Glutamatergic neuron (in vitro differentiated cells): ENCODE data around the gene KLF3. TPM values are rescaled to one million over a fixed set of nuclear protein-coding genes. Genes with fewer than 3 reads are reported as not detected.

Source experiments
- DNase-seq: peaks from one replicate; pipeline ENCODE4 v3.0.0; 2022
- H3K27ac Mint-ChIP-seq: one replicate; pipeline ENCODE4 v1.8.0; 2020; ENCODE audit warnings: mild to moderate bottlenecking, mixed read lengths, inconsistent platforms; ENCODE audit not compliant: unreplicated experiment
- H3K27me3 Mint-ChIP-seq: one replicate; pipeline ENCODE4 v1.8.0; 2020; ENCODE audit warnings: mild to moderate bottlenecking, moderate library complexity, mixed read lengths, inconsistent platforms; ENCODE audit not compliant: unreplicated experiment
- H3K36me3 Mint-ChIP-seq: one replicate; pipeline ENCODE4 v1.8.0; 2020; ENCODE audit warnings: mild to moderate bottlenecking, mixed read lengths, inconsistent platforms; ENCODE audit not compliant: unreplicated experiment
- H3K4me1 Mint-ChIP-seq: one replicate; pipeline ENCODE4 v1.8.0; 2020; ENCODE audit warnings: mild to moderate bottlenecking, low read depth, mixed read lengths, inconsistent platforms; ENCODE audit not compliant: unreplicated experiment
- H3K4me3 Mint-ChIP-seq: one replicate; pipeline ENCODE4 v1.8.0; 2020; ENCODE audit warnings: mild to moderate bottlenecking, mixed read lengths, inconsistent platforms; ENCODE audit not compliant: unreplicated experiment
- H3K9me3 Mint-ChIP-seq: one replicate; pipeline ENCODE4 v1.8.0; 2020; ENCODE audit warnings: mild to moderate bottlenecking, moderate library complexity, mixed read lengths, inconsistent platforms; ENCODE audit not compliant: unreplicated experiment
- total RNA-seq: library from RNA; stranded (reverse); fragmentation: NEBNext Ultra II Directional; extraction: Animal tissue kit (Norgen Biotek cat#: 25700); gene quantifications from one replicate; pipeline ENCODE4 v1.2.1, GENCODE V29; 2021; ENCODE audit not compliant: unreplicated experiment
- TF ChIP-seq, protein P1 (sequence below): fragments of 200-600 bp; sonication (generic); IDR thresholded peaks from one replicate; pipeline ENCODE4 v1.5.0; 2021; ENCODE audit not compliant: partially characterized antibody, unreplicated experiment

Gene KLF3
- total RNA-seq, 1 donor from 2014 or later, result 38.4 TPM

- TF ChIP-seq, protein P1, sequence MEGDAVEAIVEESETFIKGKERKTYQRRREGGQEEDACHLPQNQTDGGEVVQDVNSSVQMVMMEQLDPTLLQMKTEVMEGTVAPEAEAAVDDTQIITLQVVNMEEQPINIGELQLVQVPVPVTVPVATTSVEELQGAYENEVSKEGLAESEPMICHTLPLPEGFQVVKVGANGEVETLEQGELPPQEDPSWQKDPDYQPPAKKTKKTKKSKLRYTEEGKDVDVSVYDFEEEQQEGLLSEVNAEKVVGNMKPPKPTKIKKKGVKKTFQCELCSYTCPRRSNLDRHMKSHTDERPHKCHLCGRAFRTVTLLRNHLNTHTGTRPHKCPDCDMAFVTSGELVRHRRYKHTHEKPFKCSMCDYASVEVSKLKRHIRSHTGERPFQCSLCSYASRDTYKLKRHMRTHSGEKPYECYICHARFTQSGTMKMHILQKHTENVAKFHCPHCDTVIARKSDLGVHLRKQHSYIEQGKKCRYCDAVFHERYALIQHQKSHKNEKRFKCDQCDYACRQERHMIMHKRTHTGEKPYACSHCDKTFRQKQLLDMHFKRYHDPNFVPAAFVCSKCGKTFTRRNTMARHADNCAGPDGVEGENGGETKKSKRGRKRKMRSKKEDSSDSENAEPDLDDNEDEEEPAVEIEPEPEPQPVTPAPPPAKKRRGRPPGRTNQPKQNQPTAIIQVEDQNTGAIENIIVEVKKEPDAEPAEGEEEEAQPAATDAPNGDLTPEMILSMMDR, result no peak
- Mint-ChIP-seq H3K9me3 (no peaks in the 10 kb centered on the region), H3K4me3 (no peak overlapping the region), H3K36me3 (peaks cover 8% of the 10 kb centered on the region), H3K27ac (no peak overlapping the region), H3K27me3 (peaks cover 4% of the 10 kb centered on the region), H3K4me1 (no peaks in the 10 kb centered on the region)
- DNase-seq, result no peak
Measured at GRCh38 chr4:38686682-38687081, 22.7 kb downstream of the KLF3 start.

DNA sequence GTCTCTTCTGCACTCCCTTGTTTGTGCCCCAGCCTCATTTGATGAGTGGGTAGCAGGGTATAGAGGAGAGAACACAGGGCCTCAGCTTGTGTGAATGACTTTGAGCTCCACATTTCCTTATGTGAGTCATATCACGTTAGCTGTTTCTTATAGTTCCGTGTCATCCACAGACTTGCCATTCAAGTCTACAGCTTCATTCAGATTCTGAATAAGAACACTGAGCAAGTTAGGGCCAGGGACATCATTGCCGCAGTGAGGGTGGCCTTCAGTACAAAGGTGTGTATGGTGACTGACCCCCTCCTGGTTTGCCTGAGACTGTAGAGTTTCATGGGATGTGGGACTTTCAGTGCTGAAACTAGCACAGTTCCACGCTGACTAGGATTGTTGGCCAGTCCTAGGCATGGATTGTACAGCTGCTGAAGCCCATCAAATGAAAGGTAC lies 23.6 kb downstream of the KLF3 start:
- TF ChIP-seq, protein P1, result no peak
- H3K36me3 Mint-ChIP-seq, result peaks cover 8% of the 10 kb centered on the region
- H3K27ac Mint-ChIP-seq, result no peak overlapping the region
- H3K9me3 Mint-ChIP-seq, result no peaks in the 10 kb centered on the region
- H3K27me3 Mint-ChIP-seq, result peaks cover 4% of the 10 kb centered on the region
- no peak for DNase-seq
- H3K4me1 Mint-ChIP-seq, result no peaks in the 10 kb centered on the region
- H3K4me3 Mint-ChIP-seq, result no peak overlapping the region

DNA sequence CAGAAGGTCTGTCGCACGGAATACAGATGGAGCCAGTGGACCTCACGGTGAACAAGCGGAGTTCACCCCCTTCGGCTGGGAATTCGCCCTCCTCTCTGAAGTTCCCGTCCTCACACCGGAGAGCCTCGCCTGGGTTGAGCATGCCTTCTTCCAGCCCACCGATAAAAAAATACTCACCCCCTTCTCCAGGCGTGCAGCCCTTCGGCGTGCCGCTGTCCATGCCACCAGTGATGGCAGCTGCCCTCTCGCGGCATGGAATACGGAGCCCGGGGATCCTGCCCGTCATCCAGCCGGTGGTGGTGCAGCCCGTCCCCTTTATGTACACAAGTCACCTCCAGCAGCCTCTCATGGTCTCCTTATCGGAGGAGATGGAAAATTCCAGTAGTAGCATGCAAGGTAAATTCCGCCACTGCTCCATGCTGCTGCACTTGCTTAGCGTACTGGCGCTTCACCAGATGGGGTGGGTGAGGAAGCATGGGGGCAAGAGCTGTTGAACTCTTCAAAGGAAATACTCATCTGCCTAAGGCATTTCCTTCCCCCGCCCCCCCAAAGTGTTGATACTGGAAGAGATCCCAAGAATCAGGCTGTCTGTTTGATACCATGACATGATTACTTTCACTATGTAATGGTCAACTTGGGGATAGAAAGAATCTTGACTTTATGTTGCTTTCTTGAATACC lies 24.8 kb downstream of the KLF3 start:
- TF ChIP-seq, protein P1, result no peak
- peaks cover 4% of the 10 kb centered on the region for H3K27me3 Mint-ChIP-seq
- DNase-seq, result no peak
- no peaks in the 10 kb centered on the region for H3K9me3 Mint-ChIP-seq
- H3K36me3 Mint-ChIP-seq, result peaks cover 8% of the 10 kb centered on the region
- H3K4me3 Mint-ChIP-seq, result no peak overlapping the region
- H3K4me1 Mint-ChIP-seq, result no peaks in the 10 kb centered on the region
- no peak overlapping the region for H3K27ac Mint-ChIP-seq

DNA sequence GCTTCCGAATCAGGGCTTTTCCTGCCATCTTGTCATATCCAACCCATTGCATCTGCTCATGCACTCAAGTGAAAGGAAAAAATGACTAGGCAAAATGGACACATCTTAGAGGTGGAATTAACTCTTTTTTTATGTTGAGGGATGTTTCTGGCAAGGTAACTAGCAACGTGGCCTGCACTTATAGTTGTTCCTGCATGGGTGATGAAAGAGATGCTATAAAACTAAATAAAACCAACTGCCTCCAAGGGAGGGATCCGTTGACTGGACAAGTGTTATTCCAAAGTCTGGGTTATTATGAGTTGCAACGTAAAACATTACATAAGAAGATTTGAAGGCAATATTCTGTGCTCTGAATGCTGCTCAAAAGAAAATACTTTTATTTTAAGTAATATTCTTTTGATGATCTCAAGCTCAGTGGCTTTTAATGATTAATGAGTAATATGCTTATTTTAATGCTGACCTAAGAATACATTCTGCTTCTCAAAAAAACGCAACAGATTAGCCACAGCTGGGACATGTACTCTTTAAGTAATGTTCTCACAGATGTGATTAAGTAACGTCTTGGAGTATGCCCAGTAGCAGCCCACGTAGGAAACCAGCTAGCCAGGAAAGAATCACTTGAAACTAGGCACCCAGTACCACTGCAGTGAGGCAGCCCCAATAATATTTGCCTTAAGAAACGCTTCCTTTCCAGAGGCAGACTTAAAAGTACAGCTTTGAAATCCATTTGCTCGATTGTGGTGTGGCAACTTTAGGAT lies 27.4 kb downstream of the KLF3 start:
- no peak overlapping the region for H3K27ac Mint-ChIP-seq
- no peaks in the 10 kb centered on the region for H3K4me1 Mint-ChIP-seq
- no peak overlapping the region for H3K4me3 Mint-ChIP-seq
- H3K27me3 Mint-ChIP-seq, result peaks cover 4% of the 10 kb centered on the region
- no peak for DNase-seq
- TF ChIP-seq, protein P1, result no peak
- H3K9me3 Mint-ChIP-seq, result no peaks in the 10 kb centered on the region
- H3K36me3 Mint-ChIP-seq, result peaks cover 8% of the 10 kb centered on the region

DNA sequence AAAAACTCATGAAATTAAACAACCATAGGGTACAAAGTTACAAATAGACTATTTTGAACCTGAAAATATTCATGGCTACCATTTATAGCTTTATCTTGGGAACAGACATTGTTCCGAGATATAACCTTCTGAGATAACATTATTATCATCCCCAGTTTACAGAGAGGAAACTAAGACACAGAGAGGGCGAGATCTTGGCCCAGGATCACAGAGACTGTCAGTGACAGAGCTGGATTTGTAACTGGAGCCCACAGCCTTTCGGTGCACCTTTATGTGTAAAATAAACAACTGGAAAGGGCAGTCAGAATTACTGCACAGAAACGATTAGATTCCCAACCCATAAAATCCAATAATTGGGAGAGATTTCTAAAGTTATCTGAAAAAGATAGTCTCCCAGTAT lies 28.4 kb downstream of the KLF3 start:
- Mint-ChIP-seq H3K9me3 (no peaks in the 10 kb centered on the region), H3K27me3 (peaks cover 2% of the 10 kb centered on the region), H3K4me3 (no peak overlapping the region), H3K27ac (no peak overlapping the region), H3K36me3 (peaks cover 8% of the 10 kb centered on the region), H3K4me1 (no peaks in the 10 kb centered on the region)
- DNase-seq, result no peak
- TF ChIP-seq, protein P1, result no peak
